ENCODE measurements around the gene COL6A2.
A peak's percentile ranks its signal among the peaks of the same experiment; 100 is the strongest.
"Not testable (repeated sequence)": the region's sequence is repeated elsewhere in the genome, so short reads cannot be mapped to it uniquely, and the experiment has no call there.

Gene COL6A2

DNA sequence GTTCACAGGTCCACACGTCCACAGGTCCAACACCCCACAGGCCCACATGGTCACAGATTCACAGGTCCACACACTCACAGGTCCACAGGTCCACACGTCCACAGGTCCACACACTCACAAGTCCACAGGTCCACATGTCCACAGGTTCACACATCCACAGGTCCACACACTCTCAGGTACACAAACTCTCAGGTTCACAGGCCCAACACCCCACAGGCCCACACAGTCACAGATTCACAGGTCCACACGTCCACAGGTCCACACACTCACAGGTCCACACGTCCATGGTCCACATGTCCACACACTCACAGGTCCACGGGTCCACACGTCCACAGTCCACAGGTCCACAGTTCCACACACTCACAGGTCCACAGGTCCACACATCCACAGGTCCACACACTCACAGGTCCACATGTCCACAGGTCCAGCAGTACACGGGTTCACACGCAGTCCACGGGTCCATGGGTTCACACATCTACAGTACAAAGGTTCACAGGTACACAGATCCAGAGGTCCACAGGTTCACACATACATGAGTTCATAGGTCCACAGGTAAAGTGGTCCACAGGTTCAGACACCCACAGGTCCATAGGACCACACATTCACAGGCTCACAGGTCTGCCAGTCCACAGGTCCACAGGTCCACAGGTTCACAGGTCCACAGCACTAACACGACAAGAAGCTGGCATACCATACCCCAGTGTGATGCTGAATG, 39.3 kb upstream of the COL6A2 start:
- Histone ChIP-seq H3K4me3 (no peak overlapping the region), H3K27me3 (peaks cover 10 to 33% (median 31%) of the 10 kb centered on the region in 11 experiments; a peak in 19 of 22 replicates), H3K9ac (peak overlapping the region in 1 of 11 experiments; percentile 3; a peak in 1 of 22 replicates), H3K4me1 (peaks cover 44 to 57% (median 51%) of the 10 kb centered on the region in 10 experiments), H3K27ac (no peak overlapping the region), H3K9me3 (replicated peaks in 1 of 11) (peaks cover 20 to 29% (median 26%) of the 10 kb centered on the region in 11 experiments), H3K36me3 (0 out of 22 replicates have a peak, but pooled peaks cover 0 to 3% (median 0%) of the 10 kb centered on the region in 11 experiments), H4K20me1 (peaks cover 0 to 29% (median 23%) of the 10 kb centered on the region in 11 experiments; a peak in 13 of 22 replicates), H3K4me2 (peak overlapping the region in 9 of 11 experiments; percentile 84 to 99 (median 94); a peak in 18 of 22 replicates)
- no peak for TF ChIP-seq Cebpa-rat (IDR thresholded peaks at IDR 0.05)

DNA sequence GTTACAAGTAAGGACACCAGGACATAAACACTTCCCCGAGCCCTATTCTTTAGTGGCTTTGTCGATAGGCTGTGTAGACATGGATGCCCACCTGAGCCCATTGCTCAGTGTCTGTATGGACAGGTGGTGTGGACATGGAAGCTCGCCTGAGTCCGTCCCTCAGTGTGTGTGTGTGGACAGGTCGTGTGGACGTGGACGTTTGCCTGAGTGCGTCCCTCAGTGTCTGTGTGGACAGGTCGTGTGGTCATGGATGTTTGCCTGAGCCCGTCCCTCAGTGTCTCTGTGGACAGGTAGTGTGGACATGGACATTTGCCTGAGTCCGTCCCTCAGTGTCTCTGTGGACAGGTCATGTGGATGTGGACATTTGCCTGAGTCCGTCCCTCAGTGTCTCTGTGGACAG, 38.7 kb upstream of the COL6A2 start:
- no peak for TF ChIP-seq Cebpa-rat (IDR thresholded peaks at IDR 0.05)
- Histone ChIP-seq H3K4me3 (no peak overlapping the region), H3K36me3 (0 out of 22 replicates have a peak, but pooled peaks cover 0 to 3% (median 0%) of the 10 kb centered on the region in 11 experiments), H3K27me3 (peaks cover 10 to 33% (median 31%) of the 10 kb centered on the region in 11 experiments; a peak in 19 of 22 replicates), H3K4me1 (peaks cover 44 to 62% (median 54%) of the 10 kb centered on the region in 10 experiments), H3K9me3 (replicated peaks in 1 of 11) (peaks cover 20 to 32% (median 29%) of the 10 kb centered on the region in 11 experiments), H4K20me1 (peaks cover 0 to 29% (median 23%) of the 10 kb centered on the region in 11 experiments; a peak in 13 of 22 replicates), H3K4me2 (peak overlapping the region in 8 of 11 experiments; percentile 84 to 99 (median 94); a peak in 11 of 22 replicates), H3K9ac (no peak overlapping the region), H3K27ac (no peak overlapping the region; a peak in 1 of 22 replicates)

DNA sequence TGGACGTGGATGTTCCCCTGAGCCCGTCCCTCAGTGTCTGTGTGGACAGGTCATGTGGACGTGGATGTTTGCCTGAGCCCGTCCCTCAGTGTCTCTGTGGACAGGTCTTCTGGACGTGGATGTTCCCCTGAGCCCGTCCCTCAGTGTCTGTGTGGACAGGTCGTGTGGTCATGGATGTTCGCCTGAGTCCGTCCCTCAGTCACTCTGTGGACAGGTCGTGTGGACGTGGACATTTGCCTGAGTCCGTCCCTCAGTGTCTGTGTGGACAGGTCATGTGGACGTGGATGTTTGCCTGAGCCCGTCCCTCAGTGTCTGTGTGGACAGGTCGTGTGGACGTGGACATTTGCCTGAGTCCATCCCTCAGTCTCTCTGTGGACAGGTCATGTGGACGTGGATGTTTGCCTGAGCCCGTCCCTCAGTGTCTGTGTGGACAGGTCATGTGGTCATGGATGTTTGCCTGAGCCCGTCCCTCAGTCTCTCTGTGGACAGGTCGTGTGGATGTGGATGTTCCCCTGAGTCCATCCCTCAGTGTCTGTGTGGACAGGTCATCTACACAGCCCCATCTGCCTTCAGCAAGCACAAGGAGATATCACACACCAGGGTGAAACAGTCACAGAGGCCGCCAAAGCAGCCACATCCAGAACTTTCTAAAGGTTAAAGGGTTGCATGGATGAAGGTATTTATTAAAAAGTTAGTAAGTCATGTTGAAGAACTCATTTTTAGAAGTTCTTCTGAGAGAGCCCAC, 38.0 kb upstream of the COL6A2 start:
- peaks cover 20 to 32% (median 29%) of the 10 kb centered on the region in 11 experiments for H3K9me3 ChIP-seq (replicated peaks in 1 of 11)
- peak overlapping the region; percentile 69 to 95 (median 88) for H3K4me2 ChIP-seq
- H4K20me1 ChIP-seq: peaks cover 0 to 29% (median 23%) of the 10 kb centered on the region in 11 experiments; a peak in 13 of 22 replicates
- H3K27ac ChIP-seq: peak overlapping the region in 9 of 11 experiments; percentile 44 to 74 (median 66); a peak in 17 of 22 replicates
- H3K27me3 ChIP-seq: peaks cover 10 to 35% (median 31%) of the 10 kb centered on the region in 11 experiments; a peak in 19 of 22 replicates
- H3K4me3 ChIP-seq, H3K36me3 ChIP-seq: not testable (repeated sequence)
- peak overlapping the region in 9 of 11 experiments; percentile 8 to 47 (median 31); a peak in 10 of 22 replicates for H3K9ac ChIP-seq
- peaks cover 46 to 68% (median 59%) of the 10 kb centered on the region in 10 experiments for H3K4me1 ChIP-seq

DNA sequence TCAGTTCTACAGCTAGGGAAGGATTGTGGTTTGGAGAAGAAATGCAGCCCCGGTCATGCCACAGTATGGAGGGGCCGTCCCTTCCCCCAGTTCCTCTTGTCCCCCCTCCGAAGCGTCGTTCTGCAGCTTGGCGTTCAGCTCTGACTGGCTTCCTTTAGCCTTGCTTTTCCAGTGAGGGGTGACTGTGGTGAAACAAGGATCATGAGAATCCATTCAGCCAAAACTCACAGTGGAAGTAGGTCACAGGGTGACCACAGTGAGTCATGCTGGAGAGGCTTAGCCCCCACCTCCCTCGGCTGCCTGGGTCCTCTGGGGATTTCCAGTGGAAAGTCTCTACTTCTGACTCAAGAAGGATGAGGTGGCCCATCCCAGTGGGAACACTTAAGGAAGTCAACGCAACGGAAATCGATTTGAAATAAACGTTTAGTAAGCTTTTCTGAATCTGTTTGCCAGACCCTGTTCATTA, 37.3 kb upstream of the COL6A2 start:
- peaks cover 10 to 39% (median 30%) of the 10 kb centered on the region in 11 experiments; a peak in 19 of 22 replicates for H3K27me3 ChIP-seq
- H3K9ac ChIP-seq: peak overlapping the region in 8 of 11 experiments; percentile 8 to 47 (median 34); a peak in 9 of 22 replicates
- peak overlapping the region in 10 of 11 experiments; percentile 15 to 74 (median 66); a peak in 17 of 22 replicates for H3K27ac ChIP-seq
- 0 out of 22 replicates have a peak, but pooled peaks cover 0 to 3% (median 0%) of the 10 kb centered on the region in 11 experiments for H3K36me3 ChIP-seq
- no peak overlapping the region for H3K4me3 ChIP-seq
- H3K9me3 ChIP-seq (replicated peaks in 1 of 11): peaks cover 20 to 32% (median 29%) of the 10 kb centered on the region in 11 experiments
- TF ChIP-seq Cebpa-rat (IDR thresholded peaks at IDR 0.05): no peak
- H3K4me1 ChIP-seq: peaks cover 53 to 75% (median 67%) of the 10 kb centered on the region in 10 experiments
- peak overlapping the region; percentile 69 to 95 (median 88) for H3K4me2 ChIP-seq
- peaks cover 0 to 29% (median 21%) of the 10 kb centered on the region in 11 experiments; a peak in 13 of 22 replicates for H4K20me1 ChIP-seq

DNA sequence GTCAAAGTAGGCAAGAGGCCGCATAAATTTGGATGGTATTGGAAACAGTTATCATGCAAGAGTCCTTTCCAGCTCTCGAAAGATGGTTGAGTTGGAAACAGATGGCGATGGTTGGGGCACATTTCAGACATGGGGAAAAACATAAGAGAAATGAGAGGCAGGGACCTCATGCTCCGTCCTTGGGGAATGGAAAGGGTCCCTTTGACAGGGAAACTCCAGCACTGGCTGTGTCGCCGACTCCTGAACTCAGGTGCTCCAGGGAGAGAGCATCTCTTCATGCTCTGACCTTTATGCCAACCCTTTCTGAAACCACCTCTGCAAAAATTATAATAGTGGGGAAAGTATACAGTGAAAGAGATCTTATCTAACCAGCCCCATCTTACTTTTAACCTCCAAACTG, 36.8 kb upstream of the COL6A2 start:
- peaks cover 0 to 24% (median 17%) of the 10 kb centered on the region in 11 experiments; a peak in 13 of 22 replicates for H4K20me1 ChIP-seq
- 0 out of 22 replicates have a peak, but pooled peaks cover 0 to 3% (median 0%) of the 10 kb centered on the region in 11 experiments for H3K36me3 ChIP-seq
- H3K4me2 ChIP-seq: peak overlapping the region; percentile 69 to 95 (median 88)
- no peak overlapping the region for H3K4me3 ChIP-seq
- H3K9ac ChIP-seq: no peak overlapping the region
- peaks cover 56 to 76% (median 70%) of the 10 kb centered on the region in 10 experiments for H3K4me1 ChIP-seq
- peak overlapping the region in 9 of 11 experiments; percentile 15 to 69 (median 33); a peak in 11 of 22 replicates for H3K27ac ChIP-seq
- H3K9me3 ChIP-seq (replicated peaks in 1 of 11): peaks cover 20 to 32% (median 29%) of the 10 kb centered on the region in 11 experiments
- TF ChIP-seq Cebpa-rat (IDR thresholded peaks at IDR 0.05): no peak
- peaks cover 10 to 35% (median 26%) of the 10 kb centered on the region in 11 experiments; a peak in 19 of 22 replicates for H3K27me3 ChIP-seq

DNA sequence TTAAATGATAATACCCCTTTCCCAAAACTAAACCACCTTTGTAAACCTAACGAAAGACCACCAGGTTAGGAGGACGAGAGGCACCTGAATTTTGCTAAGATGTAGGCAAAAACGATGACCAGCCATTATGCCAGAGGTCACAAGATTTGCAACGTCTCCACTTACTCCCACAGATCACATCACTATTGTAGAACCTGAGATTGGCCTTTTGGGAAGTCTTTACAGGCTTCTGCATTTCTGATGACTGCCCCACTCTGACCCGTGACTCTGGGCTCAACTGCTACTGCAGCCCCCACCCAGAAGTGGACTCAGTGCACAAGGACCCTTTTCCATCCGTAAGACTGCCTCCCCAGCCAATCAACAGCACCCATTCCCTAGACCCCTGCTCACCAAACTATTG, 36.4 kb upstream of the COL6A2 start:
- no peak overlapping the region; a peak in 1 of 20 replicates for H3K4me3 ChIP-seq
- peaks cover 20 to 32% (median 29%) of the 10 kb centered on the region in 11 experiments for H3K9me3 ChIP-seq (replicated peaks in 1 of 11)
- H3K4me2 ChIP-seq: peak overlapping the region in 5 of 11 experiments; percentile 77 to 95 (median 85); a peak in 5 of 22 replicates
- TF ChIP-seq Cebpa-rat (IDR thresholded peaks at IDR 0.05): no peak
- H4K20me1 ChIP-seq: peaks cover 0 to 20% (median 14%) of the 10 kb centered on the region in 11 experiments; a peak in 13 of 22 replicates
- H3K27me3 ChIP-seq: peaks cover 8 to 30% (median 22%) of the 10 kb centered on the region in 11 experiments; a peak in 19 of 22 replicates
- peak overlapping the region in 1 of 11 experiments; percentile 44; a peak in 3 of 22 replicates for H3K27ac ChIP-seq
- H3K9ac ChIP-seq: no peak overlapping the region
- peaks cover 55 to 76% (median 70%) of the 10 kb centered on the region in 10 experiments for H3K4me1 ChIP-seq
- H3K36me3 ChIP-seq: 0 out of 22 replicates have a peak, but pooled peaks cover 0 to 3% (median 0%) of the 10 kb centered on the region in 11 experiments

DNA sequence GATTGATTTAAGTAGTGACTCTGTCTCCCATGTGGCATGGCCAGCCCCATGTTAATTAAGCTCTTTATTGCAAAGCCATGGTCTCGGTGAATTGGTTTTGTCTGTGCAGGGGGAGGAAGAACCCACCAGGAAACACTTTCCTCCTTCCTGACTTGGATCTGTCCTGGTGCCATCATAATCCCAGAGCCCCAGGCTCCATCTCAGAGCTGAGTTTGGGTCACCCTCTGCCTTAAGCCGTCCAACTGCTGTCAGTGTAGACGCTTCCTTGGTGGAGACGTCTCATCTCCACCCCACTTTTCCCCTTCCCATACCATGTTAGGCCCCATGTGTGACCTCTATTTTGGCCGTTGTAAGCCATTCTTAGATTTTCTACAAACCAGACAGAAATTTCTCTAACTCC, 36.0 kb upstream of the COL6A2 start:
- Histone ChIP-seq H3K9me3 (replicated peaks in 1 of 11) (peaks cover 20 to 32% (median 29%) of the 10 kb centered on the region in 11 experiments), H3K4me1 (peaks cover 51 to 76% (median 70%) of the 10 kb centered on the region in 10 experiments), H3K27me3 (peaks cover 3 to 26% (median 18%) of the 10 kb centered on the region in 11 experiments; a peak in 19 of 22 replicates), H3K4me3 (no peak overlapping the region; a peak in 1 of 20 replicates), H3K36me3 (0 out of 22 replicates have a peak, but pooled peaks cover 0 to 3% (median 0%) of the 10 kb centered on the region in 11 experiments), H3K27ac (no peak overlapping the region), H3K9ac (no peak overlapping the region), H3K4me2 (peak overlapping the region in 2 of 11 experiments; percentile 77 to 85; a peak in 1 of 22 replicates), H4K20me1 (peaks cover 0 to 15% (median 10%) of the 10 kb centered on the region in 11 experiments; a peak in 13 of 22 replicates)
- TF ChIP-seq Cebpa-rat (IDR thresholded peaks at IDR 0.05): no peak

All from BLaER1 treated with 17β-estradiol and CSF1 and Interleukin-3, amounts not matched to agents 10 nM and 100 nM (cell line).